ENCODE results near the gene EFTUD2. TPM values are rescaled to one million over a fixed set of nuclear protein-coding genes. Genes with fewer than 3 reads are reported as not detected.

Gene EFTUD2
- total and polyA plus RNA-seq, 9 of the 15 experiments (the other 6 are each of a cell fraction or from before 2014, with no cell fraction given): 65.8 to 362 (median 218) TPM

DNA sequence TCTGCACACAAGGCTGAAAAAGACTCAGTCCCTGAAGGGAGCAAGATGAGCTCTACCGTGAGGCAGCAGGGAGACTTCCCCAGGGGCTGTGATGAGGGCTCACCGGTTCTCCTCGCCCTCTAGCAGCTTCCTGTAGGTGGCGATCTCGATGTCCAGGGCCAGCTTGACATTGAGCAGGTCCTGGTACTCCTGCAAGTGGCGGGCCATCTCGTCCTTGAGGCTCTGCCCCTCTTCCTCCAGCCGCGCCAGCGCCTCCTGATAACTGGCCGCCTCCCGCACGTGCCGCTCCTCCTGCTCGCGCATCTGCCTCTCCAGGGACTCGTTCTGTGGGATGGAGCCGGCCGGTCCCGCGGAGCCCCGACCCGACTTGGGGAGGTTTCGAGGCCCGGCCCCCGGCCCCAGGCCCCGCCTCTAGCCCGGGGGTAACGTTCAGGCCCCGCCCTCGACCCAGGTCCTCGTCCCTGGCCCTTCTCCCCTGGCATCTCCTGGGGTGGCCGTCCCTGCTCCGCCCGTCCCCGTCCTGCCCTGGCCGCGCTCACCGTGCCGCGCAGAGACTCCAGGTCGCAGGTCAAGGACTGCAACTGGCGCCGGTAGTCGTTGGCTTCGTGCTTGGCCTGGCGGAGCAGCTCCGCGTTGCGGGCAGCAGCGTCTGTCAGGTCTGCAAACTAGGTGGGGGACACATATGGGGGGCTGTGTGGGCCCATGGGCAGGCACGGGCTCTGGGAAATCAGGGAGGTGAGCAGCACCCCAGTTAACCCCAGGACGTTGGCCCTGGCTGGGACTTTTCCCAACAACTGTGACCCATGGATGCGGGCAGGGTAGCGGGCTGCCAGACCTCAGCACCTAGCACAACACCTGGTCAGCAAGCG, 12.1 kb upstream of the EFTUD2 start (continued):
- TF ChIP-seq REST (IDR thresholded peaks at IDR 0.05; ENCODE audit: borderline replicate concordance) (peak; percentile 9; the same call in 1 of the 2 replicates), REST (CRISPR knock-in tag; IDR thresholded peaks at IDR 0.05; ENCODE audit: low read depth) (no peak), ZNF583 (CRISPR knock-in tag; IDR thresholded peaks at IDR 0.05) (0 out of 2 replicates have a peak, but pooled peaks have one; percentile 20), L3MBTL2 (IDR thresholded peaks at IDR 0.05) (peak; percentile 71), CBX3 (IDR thresholded peaks at IDR 0.05; ENCODE audit: borderline replicate concordance in 1 of 2, low read length in 2 of 2) (no peak), HDGF (IDR thresholded peaks at IDR 0.05) (0 out of 2 replicates have a peak, but pooled peaks have one; percentile 42), RNF2 (IDR thresholded peaks at IDR 0.05) (no peak), MAZ (CRISPR knock-in tag; conservative IDR thresholded peaks at IDR 0.05 in 1 of 2, IDR thresholded peaks at IDR 0.05 in 1 of 2) (peak; percentile 25 to 54; a peak in 1 of 4 replicates), ZNF224 (CRISPR knock-in tag; IDR thresholded peaks at IDR 0.05) (no peak), ZFX (CRISPR knock-in tag; IDR thresholded peaks at IDR 0.05) (peak; percentile 44), ZNF217 (CRISPR knock-in tag; IDR thresholded peaks at IDR 0.05) (no peak), ZC3H4 (CRISPR knock-in tag; IDR thresholded peaks at IDR 0.05; ENCODE audit: borderline replicate concordance) (0 out of 2 replicates have a peak, but pooled peaks have one; percentile 57), TAF7 (tag; IDR thresholded peaks at IDR 0.05) (no peak), USF1 (CRISPR knock-in tag; IDR thresholded peaks at IDR 0.05) (peak; percentile 59), THAP7 (CRISPR knock-in tag; IDR thresholded peaks at IDR 0.05) (no peak), RBFOX2 (IDR thresholded peaks at IDR 0.05; ENCODE audit: low read depth, low read length) (0 out of 2 replicates have a peak, but pooled peaks have one; percentile 42)
- TF ChIP-seq, protein P1, sequence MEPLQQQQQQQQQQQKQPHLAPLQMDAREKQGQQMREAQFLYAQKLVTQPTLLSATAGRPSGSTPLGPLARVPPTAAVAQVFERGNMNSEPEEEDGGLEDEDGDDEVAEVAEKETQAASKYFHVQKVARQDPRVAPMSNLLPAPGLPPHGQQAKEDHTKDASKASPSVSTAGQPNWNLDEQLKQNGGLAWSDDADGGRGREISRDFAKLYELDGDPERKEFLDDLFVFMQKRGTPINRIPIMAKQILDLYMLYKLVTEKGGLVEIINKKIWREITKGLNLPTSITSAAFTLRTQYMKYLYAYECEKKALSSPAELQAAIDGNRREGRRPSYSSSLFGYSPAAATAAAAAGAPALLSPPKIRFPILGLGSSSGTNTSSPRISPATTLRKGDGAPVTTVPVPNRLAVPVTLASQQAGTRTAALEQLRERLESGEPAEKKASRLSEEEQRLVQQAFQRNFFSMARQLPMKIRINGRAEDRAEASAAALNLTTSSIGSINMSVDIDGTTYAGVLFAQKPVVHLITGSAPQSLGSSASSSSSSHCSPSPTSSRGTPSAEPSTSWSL (CRISPR knock-in tag; IDR thresholded peaks at IDR 0.05; ENCODE audit: borderline replicate concordance): 0 out of 2 replicates have a peak, but pooled peaks have one; percentile 7

Measured in K562 (cell line).